Psoas muscle (tissue), 8 donors: Measurements from ENCODE around the gene HOXB5. TPM values are rescaled to one million over a fixed set of nuclear protein-coding genes. Genes with fewer than 3 reads are reported as not detected.

ENCODE experiments used
- ATAC-seq, 4 donors: fragments of 200-7000 bp; cut with Tn5 transposase; one replicate each; pipeline ENCODE4 v1.9.1; 2020; ENCODE audit warnings: moderate library complexity in 3 of 4, mild to moderate bottlenecking in 2 of 4
- DNase-seq, 2 donors: peaks; one replicate each; pipeline ENCODE4 v3.0.0-alpha.2; 2020
- H3K27ac ChIP-seq: fragments of 200-600 bp; one replicate; pipeline ENCODE4 v1.8.0; 2022
- H3K27me3 ChIP-seq, 3 donors: fragments of 200-600 bp in 1 of 3; one replicate each; pipeline versions ENCODE4 v1.6.1 to v1.8.0; 2013 to 2022; ENCODE audit warnings: low read length in 2 of 3, mild to moderate bottlenecking in 2 of 3, moderate library complexity in 1 of 3; ENCODE audit not compliant: insufficient read depth in 3 of 3
- H3K36me3 ChIP-seq, 2 donors: fragments of 200-600 bp in 1 of 2; one replicate each; pipeline versions ENCODE4 v1.6.1 to v1.8.0; 2013 to 2022; ENCODE audit warnings: low read depth in 1 of 2, mild to moderate bottlenecking in 1 of 2, moderate library complexity in 1 of 2; ENCODE audit not compliant: insufficient read depth in 1 of 2
- H3K4me1 ChIP-seq: fragments of 200-600 bp; one replicate; pipeline ENCODE4 v1.8.0; 2022
- H3K4me3 ChIP-seq: fragments of 200-600 bp; one replicate; pipeline ENCODE4 v1.8.0; 2022; ENCODE audit warnings: mild to moderate bottlenecking
- H3K9me3 ChIP-seq: fragments of 200-600 bp; one replicate; pipeline ENCODE4 v1.8.0; 2022
- WGBS, 3 donors: extraction: QIAGEN DNeasy Blood & Tissue Kit; methylation state at CpG; one replicate each; pipeline versions ENCODE4 v1.1.6 to v1.1.7; 2013; 5-methylcytosine and 5-hydroxymethylcytosine counted together
- intact Hi-C, 2 donors: fragments of 100-400 bp; cut with DNase I; formaldehyde crosslinking; loops; one replicate each; pipeline versions ENCODE4 v1.11.0 to v1.14.2; 2022
- polyA plus RNA-seq, 3 donors: library from polyadenylated mRNA; stranded (reverse); fragments of 200-250 nt; gene quantifications; one replicate each; pipeline ENCODE4 v1.2.3, GENCODE V29; 2013
- total RNA-seq, 4 donors: library from RNA; stranded (reverse); fragmentation: NEBNext Ultra II Directional in 2 of 4; extraction: Animal tissue kit (Norgen Biotek cat#: 25700) in 2 of 4; gene quantifications; one replicate each; pipeline versions ENCODE4 v1.2.1 to v1.2.4, GENCODE V29; 2021 to 2023
- TF ChIP-seq, protein P1 (sequence below): fragments of 200-600 bp; IDR thresholded peaks from one replicate; pipeline ENCODE4 v1.8.0; 2022; ENCODE audit warnings: antibody characterized with exemption
- donor health status: healthy with polysubstance abuse.
- donor health status: DM: no; HTN: no; CAD: no; lungs with moderate emphysema.
- donor health status: Bipolar disorder and iron deficiency.
- donor health status: healthy.
- donor health status: DM: yes; HTN: yes; CAD: no.
- donor health status: DM: no; HTN: no; CAD: no.
- donor health status: DM: no; HTN: no; CAD: no.
- donor health status: DM: yes; HTN: yes; CAD: no.

The HOXB5 gene
- total and polyA plus RNA-seq, 7 donors = 0.03 to 0.71 (median 0.20) TPM; not detected in 1

DNA sequence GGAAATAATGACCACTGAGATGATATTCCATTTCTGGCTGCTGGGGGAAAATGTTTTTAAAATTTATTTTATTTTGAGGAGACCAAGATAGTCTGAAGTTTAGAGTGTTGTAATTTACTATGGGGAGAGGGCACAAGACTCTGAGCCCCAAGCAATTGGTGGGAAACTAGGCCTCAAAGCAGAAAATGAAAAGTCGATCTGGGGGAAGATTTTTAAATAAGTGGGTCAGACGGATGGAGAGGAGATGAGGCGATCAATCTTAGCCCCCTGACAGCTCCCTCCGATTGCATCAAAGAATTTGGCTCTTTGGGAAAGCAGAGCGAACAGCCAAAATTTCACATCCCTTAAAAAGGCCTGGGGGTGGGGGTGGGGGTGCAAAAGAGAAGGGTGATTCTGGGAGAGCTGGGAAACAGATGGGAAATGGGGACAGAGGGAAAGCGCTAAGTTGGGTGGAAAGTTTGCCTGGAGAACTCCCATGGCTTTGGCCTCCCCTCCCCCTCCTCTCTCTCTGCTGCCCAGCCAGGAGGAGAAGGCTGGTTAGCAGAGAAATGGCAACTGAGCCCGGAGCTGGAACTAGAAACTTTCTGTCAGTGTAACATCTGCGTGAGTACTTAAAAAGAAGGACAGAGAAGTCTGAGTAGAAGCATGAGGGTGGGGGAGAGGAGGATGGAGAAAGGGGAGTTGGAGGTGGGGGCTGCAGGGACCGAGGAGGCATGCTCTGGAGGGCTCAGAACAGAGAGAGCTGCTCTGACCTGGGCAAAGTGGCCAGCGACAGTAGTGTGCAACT, 47.2 kb downstream of the HOXB5 start:
- ATAC-seq = no peak
- H3K36me3 ChIP-seq = peaks cover 0 to 8% of the 10 kb centered on the region in 2 donors
- TF ChIP-seq, protein P1, sequence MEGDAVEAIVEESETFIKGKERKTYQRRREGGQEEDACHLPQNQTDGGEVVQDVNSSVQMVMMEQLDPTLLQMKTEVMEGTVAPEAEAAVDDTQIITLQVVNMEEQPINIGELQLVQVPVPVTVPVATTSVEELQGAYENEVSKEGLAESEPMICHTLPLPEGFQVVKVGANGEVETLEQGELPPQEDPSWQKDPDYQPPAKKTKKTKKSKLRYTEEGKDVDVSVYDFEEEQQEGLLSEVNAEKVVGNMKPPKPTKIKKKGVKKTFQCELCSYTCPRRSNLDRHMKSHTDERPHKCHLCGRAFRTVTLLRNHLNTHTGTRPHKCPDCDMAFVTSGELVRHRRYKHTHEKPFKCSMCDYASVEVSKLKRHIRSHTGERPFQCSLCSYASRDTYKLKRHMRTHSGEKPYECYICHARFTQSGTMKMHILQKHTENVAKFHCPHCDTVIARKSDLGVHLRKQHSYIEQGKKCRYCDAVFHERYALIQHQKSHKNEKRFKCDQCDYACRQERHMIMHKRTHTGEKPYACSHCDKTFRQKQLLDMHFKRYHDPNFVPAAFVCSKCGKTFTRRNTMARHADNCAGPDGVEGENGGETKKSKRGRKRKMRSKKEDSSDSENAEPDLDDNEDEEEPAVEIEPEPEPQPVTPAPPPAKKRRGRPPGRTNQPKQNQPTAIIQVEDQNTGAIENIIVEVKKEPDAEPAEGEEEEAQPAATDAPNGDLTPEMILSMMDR = no peak
- intact Hi-C loops = no loop called here
- 62 to 64% (median 64%) methylated on average over 10 of the region's 10 CpGs for WGBS, 3 donors
- no peaks in the 10 kb centered on the region for H3K9me3 ChIP-seq
- peak overlapping the region; percentile 44 for H3K4me3 ChIP-seq
- DNase-seq = no peak
- peaks cover 0 to 14% (median 7%) of the 10 kb centered on the region in 3 donors for H3K27me3 ChIP-seq
- H3K27ac ChIP-seq = peak overlapping the region; percentile 89
- H3K4me1 ChIP-seq = peaks cover 5% of the 10 kb centered on the region

DNA sequence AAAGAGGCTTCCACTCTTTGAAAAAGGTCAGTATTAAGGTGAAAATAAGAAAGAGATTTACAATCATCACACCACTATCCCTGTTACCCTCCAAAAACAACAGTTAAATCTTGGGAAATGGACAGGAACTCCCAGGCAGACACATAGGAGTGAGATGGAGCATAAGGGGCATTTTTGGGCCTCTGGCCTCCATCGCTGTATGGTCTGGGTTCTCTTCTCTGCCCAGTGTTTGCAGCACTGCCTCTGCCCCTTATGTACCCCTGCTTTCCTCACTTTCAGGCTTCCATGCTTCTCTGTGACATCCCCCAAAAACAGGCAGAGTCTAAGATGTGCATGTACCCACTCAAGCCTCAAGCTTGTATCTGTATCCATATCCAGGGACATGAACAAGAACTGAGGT, 48.0 kb downstream of the HOXB5 start:
- Histone ChIP-seq H3K27me3 (peaks cover 0 to 12% (median 9%) of the 10 kb centered on the region in 3 donors), H3K36me3 (peaks cover 0 to 5% of the 10 kb centered on the region in 2 donors), H3K9me3 (no peaks in the 10 kb centered on the region), H3K27ac (peak overlapping the region; percentile 89), H3K4me1 (peaks cover 5% of the 10 kb centered on the region), H3K4me3 (peak overlapping the region; percentile 22)
- DNase-seq (no peak), ATAC-seq (no peak)
- WGBS, 3 donors = 96 to 100% (median 98%) methylated on average over 1 of the region's 1 CpG
- intact Hi-C loops = no loop called here
- TF ChIP-seq, protein P1 = no peak

DNA sequence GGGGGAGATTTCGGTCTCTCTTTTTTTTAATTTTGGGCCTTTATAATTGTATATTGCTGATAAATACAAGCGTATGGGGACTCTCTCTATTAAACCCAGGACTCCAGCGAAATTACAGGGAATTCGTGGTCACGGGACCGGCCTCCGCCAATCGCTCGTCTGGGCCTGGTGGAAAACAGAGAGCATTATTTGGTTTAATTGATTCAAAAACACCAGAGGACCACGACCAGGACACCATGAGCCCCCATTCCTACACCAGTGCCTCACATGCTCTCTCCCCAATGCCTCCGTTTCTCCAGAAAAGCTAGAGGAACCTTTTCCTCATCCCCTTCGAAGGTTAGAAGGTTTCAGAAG, 48.6 kb downstream of the HOXB5 start, which contains the start of gene HOXB2:
HOXB2 (minus strand) TSS at position 88 of the 354 bp plus-strand sequence. CDS start 198 bp downstream, outside the sequence.
- peaks cover 5% of the 10 kb centered on the region for H3K4me1 ChIP-seq
- TF ChIP-seq, protein P1 = no peak
- H3K9me3 ChIP-seq = no peaks in the 10 kb centered on the region
- WGBS, 3 donors = 29 to 38% (median 35%) methylated on average over 12 of the region's 12 CpGs
- no peaks in the 10 kb centered on the region for H3K36me3 ChIP-seq
- intact Hi-C loops = no loop called here
- H3K27me3 ChIP-seq = peaks cover 0 to 9% (median 9%) of the 10 kb centered on the region in 3 donors
- ATAC-seq (no peak), DNase-seq (no peak)
- H3K4me3 ChIP-seq = peak within 1 kb of the TSS; percentile 85
- peak within 1 kb of the TSS; percentile 89 for H3K27ac ChIP-seq

DNA sequence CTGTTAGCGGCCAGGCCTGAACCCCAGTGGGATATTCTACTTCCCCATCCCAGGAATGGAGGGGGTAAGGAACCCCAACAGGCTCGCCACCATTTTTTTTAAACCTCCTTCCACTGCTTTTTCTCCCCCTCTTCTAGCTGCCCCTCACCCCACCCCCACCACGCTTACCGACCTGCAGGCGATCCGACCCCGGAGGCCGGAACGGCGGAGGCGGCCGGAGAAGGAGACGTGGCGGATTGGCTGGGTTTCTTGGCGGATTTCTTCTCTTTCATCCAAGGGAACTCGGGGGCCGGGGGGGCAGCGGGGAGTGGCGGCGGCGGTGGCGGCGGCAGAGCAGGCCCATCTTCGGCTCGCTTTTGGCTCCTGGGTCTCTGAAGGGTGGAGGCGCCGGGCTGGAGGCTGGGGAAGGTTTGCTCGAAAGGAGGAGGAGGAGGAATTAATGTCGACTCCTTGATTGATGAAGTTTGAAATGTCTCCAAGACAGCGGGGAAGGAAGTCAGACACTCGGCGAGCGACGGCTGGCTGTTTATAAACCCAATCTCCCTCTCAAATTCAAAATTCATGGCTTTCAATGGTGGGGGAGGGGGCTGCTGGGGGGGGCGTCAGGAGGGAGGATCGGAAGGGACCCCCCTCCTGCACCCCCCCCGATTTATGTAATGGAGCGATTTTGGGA, 49.1 kb downstream of the HOXB5 start:
- Histone ChIP-seq H3K4me3 (peak overlapping the region; percentile 85), H3K27me3 (peaks cover 4 to 9% (median 9%) of the 10 kb centered on the region in 3 donors), H3K27ac (peak overlapping the region; percentile 89), H3K9me3 (no peaks in the 10 kb centered on the region), H3K36me3 (no peaks in the 10 kb centered on the region), H3K4me1 (peaks cover 5% of the 10 kb centered on the region)
- peak in 3 of 4 donors; percentile 39 to 58 (median 40) for ATAC-seq
- intact Hi-C loops = loop anchor here in 1 of 2 donors (5.0 kb wide), 1 partner anchor 52 kb away; no protein-coding TSS in a partner anchor
- TF ChIP-seq, protein P1 = no peak
- WGBS, 3 donors = 6 to 8% (median 8%) methylated on average over 35 to 38 of the region's 38 CpGs
- DNase-seq = peak; percentile 91
